GM18951 (cell line): ENCODE results near the gene KLRC1.
"Not testable (repeated sequence)": the region's sequence is repeated elsewhere in the genome, so short reads cannot be mapped to it uniquely, and the experiment has no call there.

ENCODE experiments used
- POLR2A ChIP-seq: IDR thresholded peaks from 4 replicates; pipeline ENCODE4 v1.6.1; 2011; ENCODE audit warnings: mild to moderate bottlenecking; ENCODE audit not compliant: insufficient read length, insufficient read depth; ENCODE audit errors: extremely low read depth
- in situ Hi-C: fragments of 300-500 bp; cut with MboI; formaldehyde crosslinking; loops from one replicate; pipeline ENCODE4 v1.12.0; 2022; ENCODE audit warnings: low sequenced_read_pairs, mixed read lengths, inconsistent platforms; ENCODE audit not compliant: unreplicated experiment

Gene KLRC1

DNA sequence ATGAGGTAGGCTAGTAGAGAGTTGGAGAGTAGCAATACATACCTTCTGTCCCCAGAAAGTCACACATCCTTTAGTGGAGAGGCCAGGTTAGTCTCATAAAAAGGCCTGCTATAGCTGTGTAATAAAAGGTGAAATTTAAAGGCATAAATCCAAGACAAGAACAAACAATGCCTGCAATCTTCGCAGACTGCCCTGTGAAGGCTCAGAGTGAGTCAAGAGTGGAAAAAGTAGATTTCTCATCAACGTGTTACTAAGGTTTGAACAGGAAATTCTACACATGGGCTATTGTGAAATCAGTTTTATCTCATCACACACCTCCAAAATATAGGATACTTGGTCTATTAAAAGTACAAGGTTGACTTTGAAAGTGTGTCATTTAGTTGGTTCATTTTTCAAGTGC is at the start of gene KLRC1:
KLRC1 (minus strand) TSS at position 222 of the 400 bp plus-strand sequence. CDS start 2,221 bp downstream, outside the sequence.
- TF ChIP-seq POLR2A = no peak

GRCh38 chr12:10501030-10501429 is 47.9 kb upstream of the KLRC1 start:
- in situ Hi-C loops = no loop called here
- no peak for TF ChIP-seq POLR2A

More for the DNA sequence above, at the start of gene KLRC1:
- in situ Hi-C loops = no loop called here

DNA sequence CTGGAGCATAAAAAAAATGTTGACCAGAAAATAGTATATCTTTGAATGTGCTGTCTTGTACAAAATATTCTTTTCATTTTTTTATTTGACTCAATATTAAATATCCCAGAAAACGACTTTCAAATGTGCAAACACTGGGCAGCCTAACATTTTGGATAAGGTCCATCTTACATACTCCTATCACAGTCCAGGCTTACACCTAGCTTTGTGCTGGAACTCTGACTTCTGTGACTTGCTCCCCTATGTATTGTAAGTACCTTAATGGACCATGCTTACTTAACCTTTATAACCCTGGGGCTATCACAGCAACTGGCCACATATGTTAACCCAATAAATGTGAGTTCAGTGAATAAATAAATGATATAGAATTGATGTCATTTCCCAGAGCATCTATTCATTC is 44.9 kb upstream of the KLRC1 start:
- in situ Hi-C loops = no loop called here

GRCh38 chr12:10497602-10498001 is 44.4 kb upstream of the KLRC1 start:
- in situ Hi-C loops = no loop called here
- no peak for TF ChIP-seq POLR2A

More for the DNA sequence above, 44.9 kb upstream of the KLRC1 start:
- TF ChIP-seq POLR2A = no peak

DNA sequence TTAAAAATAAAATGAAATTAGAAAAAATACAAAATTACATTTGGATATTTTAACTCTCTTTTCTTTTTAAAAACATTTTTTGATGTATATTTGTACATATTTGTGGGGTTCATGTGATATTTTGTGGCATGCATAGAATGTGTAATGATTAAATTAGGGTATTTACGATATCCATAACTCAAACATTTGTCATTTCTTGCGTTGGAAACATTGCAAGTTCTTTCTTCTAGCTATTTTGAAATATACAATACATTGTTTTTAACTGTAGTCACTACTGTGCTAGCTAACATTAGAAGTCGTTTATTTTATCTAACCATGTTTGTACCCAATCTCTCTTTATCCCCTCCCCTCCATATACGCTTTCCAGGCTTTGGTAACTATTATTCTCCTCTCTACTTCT is 38.6 kb upstream of the KLRC1 start:
- no peak for TF ChIP-seq POLR2A
- in situ Hi-C loops = no loop called here

- in situ Hi-C loops = not testable (repeated sequence)
Observed at GRCh38 chr12:10487328-10487727, 34.2 kb upstream of the KLRC1 start.

DNA sequence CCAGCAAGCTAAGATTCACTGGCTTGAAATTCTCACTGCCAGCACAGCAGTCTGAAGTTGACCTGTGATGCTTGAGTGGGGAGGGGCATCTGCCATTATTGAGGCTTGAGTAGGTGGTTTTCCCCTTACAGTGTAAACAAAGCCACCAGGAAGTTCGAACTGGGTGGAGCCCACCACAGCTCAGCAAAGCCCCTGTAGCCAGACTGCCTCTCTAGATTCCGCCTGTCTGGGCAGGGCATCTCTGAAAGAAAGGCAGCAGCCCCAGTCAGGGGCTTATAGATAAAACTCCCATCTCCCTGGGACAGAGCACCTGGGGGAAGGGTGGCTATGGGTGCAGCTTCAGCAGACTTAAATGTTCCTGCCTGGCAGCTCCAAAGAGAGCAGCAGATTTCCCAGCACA is 28.7 kb upstream of the KLRC1 start:
- in situ Hi-C loops = not testable (repeated sequence)

GRCh38 chr12:10472808-10473207 is 19.6 kb upstream of the KLRC1 start:
- in situ Hi-C loops = not testable (repeated sequence)

DNA sequence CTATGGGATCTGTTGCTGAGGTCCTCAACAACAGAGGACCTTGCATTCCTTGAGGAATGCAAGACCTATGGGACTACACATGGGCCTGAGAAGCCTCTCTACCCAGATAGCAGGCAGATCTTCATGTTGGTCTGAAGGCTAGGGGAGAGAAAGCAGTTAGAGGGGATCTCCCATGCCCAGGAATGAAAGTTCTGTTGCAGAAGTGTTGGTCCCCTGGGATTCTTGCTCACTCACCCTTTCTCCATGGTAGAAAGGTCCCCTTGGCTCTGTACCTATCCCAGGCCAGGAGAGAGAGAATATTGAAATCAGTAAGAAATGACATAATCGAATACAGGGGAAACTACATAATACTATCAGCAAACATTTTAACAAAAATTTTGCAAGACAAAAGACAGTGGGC is 16.5 kb upstream of the KLRC1 start:
- no peak for TF ChIP-seq POLR2A
- in situ Hi-C loops = no loop called here

- in situ Hi-C loops = no loop called here
- TF ChIP-seq POLR2A = no peak
Observed at GRCh38 chr12:10466311-10466710, 13.1 kb upstream of the KLRC1 start.

DNA sequence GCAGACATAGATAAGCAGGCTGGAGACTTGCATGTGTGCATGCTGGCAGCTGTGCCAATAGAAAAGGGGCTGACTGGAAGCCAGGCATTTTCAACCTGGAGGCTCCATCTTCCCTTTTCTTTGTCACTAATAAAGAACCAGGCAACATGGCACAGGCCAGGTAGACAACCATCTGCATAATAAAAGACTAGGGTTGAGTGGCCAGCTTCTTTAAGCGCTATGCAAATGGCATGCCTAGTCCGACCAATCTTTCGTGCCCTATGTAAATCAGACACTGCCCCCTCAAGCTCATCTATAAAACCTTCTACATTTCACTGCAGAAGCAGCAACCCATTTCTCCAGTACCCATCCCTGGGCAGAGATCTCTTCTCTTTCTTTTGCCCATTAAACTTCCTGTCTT is 4.6 kb upstream of the KLRC1 start:
- in situ Hi-C loops = no loop called here

DNA sequence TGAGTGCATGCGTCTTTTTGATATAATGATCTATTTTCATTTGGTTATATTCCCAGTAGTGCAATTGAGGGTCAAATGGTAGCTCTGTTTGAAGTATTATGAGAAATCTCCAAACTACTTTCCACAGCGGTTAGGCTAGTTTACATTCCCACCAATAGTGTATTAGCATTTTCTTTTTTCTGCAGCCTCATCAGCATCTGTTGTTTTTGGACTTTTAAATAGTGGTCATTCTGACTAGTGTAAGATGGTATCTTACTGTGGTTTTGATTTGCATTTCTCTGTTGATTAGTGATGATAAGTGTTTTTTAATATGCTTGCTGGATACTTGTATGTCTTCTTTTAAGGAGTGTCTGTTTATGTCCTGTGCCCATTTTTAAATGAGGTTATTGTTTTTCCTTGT is 3.7 kb upstream of the KLRC1 start:
- no peak for TF ChIP-seq POLR2A
- in situ Hi-C loops = no loop called here

More for the DNA sequence above, 4.6 kb upstream of the KLRC1 start:
- no peak for TF ChIP-seq POLR2A

- in situ Hi-C loops = no loop called here
- no peak for TF ChIP-seq POLR2A
Observed at GRCh38 chr12:10455766-10456165, 2.6 kb upstream of the KLRC1 start.

DNA sequence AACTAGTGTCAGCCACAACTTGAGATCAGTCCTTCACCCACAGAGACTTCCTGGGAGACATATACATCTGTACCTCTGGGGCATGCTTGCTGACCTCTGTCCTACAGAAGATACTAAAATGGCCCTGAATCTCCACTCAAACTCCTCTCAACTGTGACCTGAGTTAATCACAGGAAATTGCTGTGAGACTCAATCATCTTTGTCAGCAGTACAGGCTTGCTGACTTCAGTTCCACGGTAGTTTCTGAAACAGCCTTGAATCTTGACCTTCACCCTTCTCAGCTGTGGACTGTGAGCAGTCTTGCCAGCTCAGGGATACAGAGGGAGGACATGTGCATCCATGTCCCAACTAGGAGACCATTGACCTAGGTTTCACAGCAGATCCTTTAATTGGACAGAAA is 1.4 kb upstream of the KLRC1 start:
- no peak for TF ChIP-seq POLR2A
- in situ Hi-C loops = no loop called here

GRCh38 chr12:10448236-10448635 is 4.9 kb downstream of the KLRC1 start:
- TF ChIP-seq POLR2A = no peak
- in situ Hi-C loops = no loop called here

- in situ Hi-C loops = not testable (repeated sequence)
Observed at GRCh38 chr12:10446052-10446451, 7.1 kb downstream of the KLRC1 start.

DNA sequence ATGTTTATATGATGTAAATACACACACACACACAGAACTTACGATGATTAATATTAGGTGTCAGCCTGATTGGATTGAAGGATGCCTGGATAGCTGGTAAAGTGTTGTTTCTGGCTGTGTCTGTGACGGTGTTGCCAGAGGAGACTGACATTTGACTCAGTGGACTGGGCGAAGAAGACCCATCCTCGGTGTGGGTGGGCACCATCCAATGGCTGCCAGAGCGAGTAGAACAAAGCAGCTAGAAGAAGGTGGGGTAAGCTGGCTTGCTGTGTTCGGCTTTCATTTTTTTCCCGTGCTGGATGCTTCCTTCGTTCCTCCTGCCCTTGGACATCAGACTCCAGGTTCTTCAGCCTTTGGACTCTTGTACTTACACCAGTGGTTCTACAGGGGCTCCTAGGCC is 12.0 kb downstream of the KLRC1 start:
- in situ Hi-C loops = not testable (repeated sequence)

DNA sequence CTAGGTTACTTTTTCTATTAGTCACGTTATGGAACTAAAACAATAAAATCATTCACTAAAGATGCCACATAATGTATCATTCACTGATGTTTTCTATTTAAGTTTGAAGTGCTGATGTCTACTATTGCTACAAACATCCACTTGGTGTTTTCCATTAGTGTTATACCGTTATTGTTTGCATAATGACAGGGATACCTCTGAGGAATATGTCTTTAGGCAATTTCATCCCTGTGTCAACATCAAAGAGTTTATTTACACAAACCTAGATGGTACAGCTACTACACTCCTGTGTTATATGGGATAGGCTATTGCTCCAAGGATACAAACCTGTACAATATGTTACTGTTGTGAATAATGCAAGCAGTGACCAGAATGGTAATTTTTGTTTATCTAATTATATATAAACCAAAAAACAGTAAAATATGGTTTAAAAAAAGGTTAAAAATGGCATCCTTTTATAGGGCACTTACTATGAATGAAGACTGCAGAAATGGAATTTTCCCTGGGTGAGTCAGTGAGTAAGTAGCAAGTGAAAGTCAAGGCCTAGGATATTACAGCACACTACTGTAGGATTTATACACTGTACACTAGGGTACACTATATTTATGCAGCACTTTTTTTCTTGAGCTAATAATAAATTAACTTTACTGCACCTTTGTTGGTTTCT is 13.4 kb downstream of the KLRC1 start:
- in situ Hi-C loops = not testable (repeated sequence)

DNA sequence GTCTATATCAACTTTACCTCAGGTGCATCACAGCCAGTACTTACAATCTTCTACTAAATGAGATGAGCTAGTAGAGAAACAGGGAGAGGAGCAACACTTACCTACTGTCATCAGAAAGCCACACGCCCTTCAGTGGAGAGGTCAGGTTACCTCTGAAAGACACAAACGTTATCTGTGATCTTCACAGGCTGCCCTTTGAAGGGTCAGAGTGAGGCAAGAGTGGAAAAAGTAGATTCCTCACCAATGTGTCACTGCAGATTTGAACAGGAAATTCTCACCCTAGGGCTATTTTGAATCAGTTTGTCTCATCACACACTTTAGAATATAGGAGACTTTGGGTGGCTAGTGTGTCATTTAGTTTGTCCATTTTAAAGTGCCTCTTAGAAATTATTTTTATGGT is 15.6 kb downstream of the KLRC1 start:
- in situ Hi-C loops = not testable (repeated sequence)

DNA sequence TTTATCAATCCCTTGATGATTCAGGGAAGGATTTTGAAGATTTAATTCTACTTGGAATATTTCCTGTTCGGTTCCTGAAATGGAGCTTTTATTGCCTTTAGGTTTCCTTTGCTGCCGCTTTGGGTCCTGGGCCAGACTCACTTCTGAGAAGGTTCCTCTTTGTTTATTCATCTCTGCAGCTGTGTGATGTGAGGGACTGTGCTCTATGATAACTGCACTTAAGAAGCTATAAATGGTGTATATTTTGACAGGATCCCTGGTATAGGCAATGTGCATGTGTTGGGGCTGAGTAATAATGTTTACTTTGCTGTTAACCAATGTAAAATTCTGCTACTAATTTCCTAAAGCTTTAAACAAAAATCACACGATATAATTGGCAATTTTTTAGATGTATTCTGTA is 17.4 kb downstream of the KLRC1 start, which contains the start of gene KLRC2:
KLRC2 (minus strand) TSS at position 195 of the 400 bp plus-strand sequence; CDS start at position 171, 24 bp downstream.
- in situ Hi-C loops = not testable (repeated sequence)
